ENCODE results near the gene KCNJ6. TPM values are rescaled to one million over a fixed set of nuclear protein-coding genes. Genes with fewer than 3 reads are reported as not detected.

Gene KCNJ6
- total RNA-seq, 4 donors from 2014 or later: 0.08 to 0.40 TPM; not detected in 2

DNA sequence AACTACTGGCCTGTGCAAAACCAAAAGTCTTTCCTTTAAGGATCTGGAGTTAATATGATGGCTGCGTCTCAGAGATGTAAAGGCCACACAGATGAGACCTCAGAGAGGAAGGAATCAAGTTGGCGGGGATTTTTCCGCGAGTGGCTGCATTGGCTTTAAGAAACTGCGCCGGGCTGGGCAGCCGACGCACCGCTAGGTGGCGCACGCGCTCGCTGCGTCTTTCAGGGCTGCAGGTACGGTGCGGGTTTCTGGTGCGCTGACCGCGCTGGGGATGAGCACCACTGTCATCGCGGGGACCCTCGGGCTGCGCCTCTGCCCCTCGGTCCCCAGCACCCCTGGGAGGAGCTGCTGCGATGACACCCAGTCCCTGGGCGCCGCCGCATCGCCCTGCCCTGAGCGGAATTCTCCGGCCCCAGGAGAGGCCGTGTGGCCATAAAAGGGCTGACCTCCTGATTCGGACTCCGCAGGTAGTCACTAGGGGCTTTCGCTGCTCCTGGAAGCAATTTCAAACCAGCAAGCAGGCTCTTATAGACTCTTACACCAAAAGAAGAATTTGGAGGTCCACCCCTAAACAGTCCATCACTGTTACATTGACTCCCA, 241.0 kb downstream of the KCNJ6 start:
- WGBS, 2 donors (ENCODE audit: low coverage in 1 of 2): 27% methylated on average over 3 of the region's 35 CpGs; no CpG with 5 or more reads in 1 of the 2 donors
- H3K36me3 ChIP-seq: no peaks in the 10 kb centered on the region
- peaks cover 27% of the 10 kb centered on the region for H3K27me3 ChIP-seq
- H3K27ac ChIP-seq: no peak overlapping the region
- ATAC-seq: peak; percentile 75
- TF ChIP-seq EP300 (IDR thresholded peaks at IDR 0.05) (no peak), POLR2A (IDR thresholded peaks at IDR 0.05) (no peak), POLR2AphosphoS5 (IDR thresholded peaks at IDR 0.05) (no peak)
- TF ChIP-seq, protein P1, sequence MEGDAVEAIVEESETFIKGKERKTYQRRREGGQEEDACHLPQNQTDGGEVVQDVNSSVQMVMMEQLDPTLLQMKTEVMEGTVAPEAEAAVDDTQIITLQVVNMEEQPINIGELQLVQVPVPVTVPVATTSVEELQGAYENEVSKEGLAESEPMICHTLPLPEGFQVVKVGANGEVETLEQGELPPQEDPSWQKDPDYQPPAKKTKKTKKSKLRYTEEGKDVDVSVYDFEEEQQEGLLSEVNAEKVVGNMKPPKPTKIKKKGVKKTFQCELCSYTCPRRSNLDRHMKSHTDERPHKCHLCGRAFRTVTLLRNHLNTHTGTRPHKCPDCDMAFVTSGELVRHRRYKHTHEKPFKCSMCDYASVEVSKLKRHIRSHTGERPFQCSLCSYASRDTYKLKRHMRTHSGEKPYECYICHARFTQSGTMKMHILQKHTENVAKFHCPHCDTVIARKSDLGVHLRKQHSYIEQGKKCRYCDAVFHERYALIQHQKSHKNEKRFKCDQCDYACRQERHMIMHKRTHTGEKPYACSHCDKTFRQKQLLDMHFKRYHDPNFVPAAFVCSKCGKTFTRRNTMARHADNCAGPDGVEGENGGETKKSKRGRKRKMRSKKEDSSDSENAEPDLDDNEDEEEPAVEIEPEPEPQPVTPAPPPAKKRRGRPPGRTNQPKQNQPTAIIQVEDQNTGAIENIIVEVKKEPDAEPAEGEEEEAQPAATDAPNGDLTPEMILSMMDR (IDR thresholded peaks at IDR 0.05): peak; percentile 62 to 96 (median 86)
- H3K4me1 ChIP-seq: peaks cover 0 to 8% (median 0%) of the 10 kb centered on the region in 3 donors
- H3K4me3 ChIP-seq: peak overlapping the region in 1 of 2 donors; percentile 28
- H3K9me3 ChIP-seq: no peaks in the 10 kb centered on the region

DNA sequence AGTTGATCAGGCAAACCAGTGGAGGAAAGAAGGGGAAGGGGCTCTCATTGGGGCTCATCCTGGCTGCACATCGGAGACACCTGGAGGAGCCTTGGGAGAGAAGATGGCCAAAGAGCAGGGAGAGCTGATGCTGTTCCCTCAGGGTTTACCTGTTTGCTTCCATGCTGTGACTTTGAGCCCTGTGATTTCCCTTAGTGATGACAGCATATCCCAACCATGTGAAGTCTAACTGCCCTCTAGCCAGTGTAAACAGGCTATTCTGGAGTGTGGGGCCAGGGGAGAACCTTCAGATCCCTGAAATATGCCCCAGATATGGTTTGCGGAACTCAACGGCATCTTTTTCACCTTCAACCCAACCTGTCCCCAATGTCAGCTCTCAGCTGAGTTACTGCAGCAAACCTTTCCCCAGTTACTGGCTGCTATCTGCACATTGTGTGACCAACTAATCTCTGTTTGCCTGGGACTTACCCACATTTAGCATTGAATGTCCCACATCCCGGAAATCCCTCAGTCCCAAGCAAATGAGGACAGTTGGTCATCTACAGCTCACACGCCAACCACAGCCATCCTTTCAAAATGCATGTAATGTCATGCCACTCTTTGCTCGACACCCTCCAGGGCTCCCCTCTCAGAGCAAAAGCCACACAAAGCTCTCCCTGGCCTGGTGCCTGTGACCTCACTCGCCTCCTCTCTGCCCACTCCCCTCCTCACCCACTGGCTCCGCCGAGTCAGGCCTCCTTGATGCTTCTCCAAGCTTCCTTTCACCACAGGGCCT, 242.3 kb downstream of the KCNJ6 start:
- H3K4me1 ChIP-seq: peaks cover 0 to 8% (median 0%) of the 10 kb centered on the region in 3 donors
- H3K36me3 ChIP-seq: no peaks in the 10 kb centered on the region
- H3K9me3 ChIP-seq: no peaks in the 10 kb centered on the region
- ATAC-seq: no peak
- no peak overlapping the region for H3K27ac ChIP-seq
- TF ChIP-seq, protein P1 (IDR thresholded peaks at IDR 0.05): no peak
- TF ChIP-seq EP300 (IDR thresholded peaks at IDR 0.05) (no peak), POLR2AphosphoS5 (IDR thresholded peaks at IDR 0.05) (no peak), POLR2A (IDR thresholded peaks at IDR 0.05) (no peak)
- peaks cover 27% of the 10 kb centered on the region for H3K27me3 ChIP-seq
- 81 to 85% methylated on average over 4 of the region's 9 CpGs for WGBS, 2 donors (ENCODE audit: low coverage in 1 of 2)
- H3K4me3 ChIP-seq: no peak overlapping the region

DNA sequence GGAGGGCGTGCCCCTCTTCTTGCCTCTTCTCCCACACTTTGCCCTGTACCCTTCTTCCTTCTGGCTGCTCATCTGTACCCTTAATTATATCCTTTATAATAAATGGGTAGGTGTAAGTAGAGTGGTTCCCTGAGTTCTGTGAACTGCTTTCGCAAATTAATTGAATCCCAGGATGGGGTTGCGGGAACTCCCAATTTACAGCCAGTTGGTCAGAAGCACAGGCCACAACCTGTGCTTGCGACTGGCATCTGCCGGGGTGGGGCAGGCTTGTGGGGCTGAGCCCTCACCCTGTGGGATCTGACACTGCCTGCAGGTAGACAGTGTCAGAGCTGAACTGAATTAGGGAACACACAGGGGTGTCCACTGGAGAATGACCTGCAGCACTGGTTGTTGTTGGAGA, 244.9 kb downstream of the KCNJ6 start:
- TF ChIP-seq, protein P1 (IDR thresholded peaks at IDR 0.05): no peak
- TF ChIP-seq POLR2AphosphoS5 (IDR thresholded peaks at IDR 0.05) (no peak), EP300 (IDR thresholded peaks at IDR 0.05) (no peak), POLR2A (IDR thresholded peaks at IDR 0.05) (no peak)
- no peak overlapping the region for H3K27ac ChIP-seq
- WGBS, 2 donors (ENCODE audit: low coverage in 1 of 2): 60 to 83% methylated on average over 1 of the region's 5 CpGs
- no peak overlapping the region for H3K4me3 ChIP-seq
- no peaks in the 10 kb centered on the region for H3K9me3 ChIP-seq
- H3K27me3 ChIP-seq: peaks cover 27% of the 10 kb centered on the region
- ATAC-seq: no peak
- no peaks in the 10 kb centered on the region for H3K36me3 ChIP-seq
- H3K4me1 ChIP-seq: peaks cover 0 to 8% (median 0%) of the 10 kb centered on the region in 3 donors

DNA sequence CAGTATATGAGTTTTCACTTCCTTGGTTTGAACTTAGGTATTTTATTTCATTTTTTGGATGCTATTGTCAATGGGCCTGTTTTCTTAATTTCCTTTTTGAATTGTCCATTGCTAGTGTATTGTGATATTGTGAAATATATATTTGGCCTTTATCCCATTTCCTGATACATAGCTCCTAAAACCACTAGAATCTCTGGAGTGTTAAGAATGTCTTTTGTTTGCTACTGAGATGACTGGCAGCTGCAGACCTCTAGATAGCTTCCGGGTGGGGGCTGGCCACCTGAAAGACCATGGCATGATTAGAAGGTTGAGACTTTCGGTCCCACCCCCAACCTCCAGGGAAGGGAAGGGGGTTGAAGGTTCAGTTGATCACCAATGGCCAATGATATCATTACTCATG, 245.4 kb downstream of the KCNJ6 start:
- TF ChIP-seq POLR2A (IDR thresholded peaks at IDR 0.05): no peak
- TF ChIP-seq, protein P1 (IDR thresholded peaks at IDR 0.05): no peak
- TF ChIP-seq EP300 (IDR thresholded peaks at IDR 0.05): no peak
- no peak for TF ChIP-seq POLR2AphosphoS5 (IDR thresholded peaks at IDR 0.05)
- H3K36me3 ChIP-seq: no peaks in the 10 kb centered on the region
- H3K4me3 ChIP-seq: no peak overlapping the region
- H3K27ac ChIP-seq: no peak overlapping the region
- ATAC-seq: no peak
- peaks cover 24% of the 10 kb centered on the region for H3K27me3 ChIP-seq
- peaks cover 0 to 10% (median 0%) of the 10 kb centered on the region in 3 donors for H3K4me1 ChIP-seq
- no peaks in the 10 kb centered on the region for H3K9me3 ChIP-seq
- 47% methylated on average over 2 of the region's 2 CpGs; no CpG with 5 or more reads in 1 of the 2 donors for WGBS, 2 donors (ENCODE audit: low coverage in 1 of 2)
